GM13976 (cell line): ENCODE measurements around the gene TNFSF15.

Source experiments
- DNase-seq: peaks from one replicate; pipeline ENCODE4 v3.0.0; 2012; ENCODE audit warnings: low spot score
- CTCF ChIP-seq: IDR thresholded peaks from 2 replicates; pipeline ENCODE4 v1.5.1; 2012; ENCODE audit warnings: borderline replicate concordance, mild to moderate bottlenecking; ENCODE audit not compliant: insufficient read depth; ENCODE audit errors: extremely low read depth, missing control alignments, control extremely low read depth
- in situ Hi-C: fragments of 300-500 bp; cut with MboI; formaldehyde crosslinking; loops from one replicate; pipeline ENCODE4 v1.12.0; 2022; ENCODE audit warnings: low sequenced_read_pairs, mixed read lengths, inconsistent platforms; ENCODE audit not compliant: unreplicated experiment

TNFSF15 gene

GRCh38 chr9:114804505-114804904 is 1.3 kb downstream of the TNFSF15 start:
- TF ChIP-seq CTCF: no peak
- DNase-seq: no peak
- in situ Hi-C loops: no loop called here

GRCh38 chr9:114803479-114804265 is 2.2 kb downstream of the TNFSF15 start:
- TF ChIP-seq CTCF: no peak
- in situ Hi-C loops: no loop called here
- no peak for DNase-seq

GRCh38 chr9:114799925-114800324 is 5.9 kb downstream of the TNFSF15 start:
- TF ChIP-seq CTCF: no peak
- in situ Hi-C loops: no loop called here
- no peak for DNase-seq

GRCh38 chr9:114799441-114799840 is 6.4 kb downstream of the TNFSF15 start:
- no peak for DNase-seq
- TF ChIP-seq CTCF: no peak
- in situ Hi-C loops: no loop called here

GRCh38 chr9:114798780-114799427 is 6.9 kb downstream of the TNFSF15 start:
- in situ Hi-C loops: no loop called here
- no peak for TF ChIP-seq CTCF
- DNase-seq: no peak

- in situ Hi-C loops: no loop called here
- DNase-seq: no peak
- TF ChIP-seq CTCF: no peak
Observed at GRCh38 chr9:114798101-114798500, 7.7 kb downstream of the TNFSF15 start.
